ENCODE data around the gene CXCR6.

CXCR6 gene

DNA sequence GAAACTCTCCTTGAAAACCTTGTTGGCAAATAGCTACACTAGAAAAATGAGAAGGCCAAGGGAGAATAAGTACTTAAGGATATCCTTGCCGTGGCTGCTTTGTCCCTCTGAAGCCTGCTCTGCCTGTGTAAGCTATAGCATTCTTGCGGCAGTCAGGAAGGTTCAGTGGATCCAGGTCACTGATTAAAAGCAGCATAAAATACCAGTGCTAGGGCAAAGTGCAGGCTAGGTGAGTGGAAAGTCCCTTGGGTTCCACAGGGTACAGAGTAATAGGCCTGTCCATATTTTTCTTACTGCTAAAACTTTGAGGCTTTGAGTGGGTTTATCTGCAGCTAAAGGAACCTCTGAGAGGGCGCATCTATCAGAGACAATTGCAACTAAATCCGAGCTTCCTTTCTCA, 10.3 kb downstream of the CXCR6 start:
- Histone ChIP-seq H3K4me3 (no peak overlapping the region), H3K27ac (no peak overlapping the region), H3K9me3 (no peaks in the 10 kb centered on the region), H3K27me3 (no peaks in the 10 kb centered on the region), H3K4me1 (peaks cover 0 to 8% (median 5%) of the 10 kb centered on the region in 4 donors), H3K36me3 (peaks cover 78 to 97% (median 95%) of the 10 kb centered on the region in 3 donors)
- DNase-seq, result no peak
- TF ChIP-seq, protein P1, sequence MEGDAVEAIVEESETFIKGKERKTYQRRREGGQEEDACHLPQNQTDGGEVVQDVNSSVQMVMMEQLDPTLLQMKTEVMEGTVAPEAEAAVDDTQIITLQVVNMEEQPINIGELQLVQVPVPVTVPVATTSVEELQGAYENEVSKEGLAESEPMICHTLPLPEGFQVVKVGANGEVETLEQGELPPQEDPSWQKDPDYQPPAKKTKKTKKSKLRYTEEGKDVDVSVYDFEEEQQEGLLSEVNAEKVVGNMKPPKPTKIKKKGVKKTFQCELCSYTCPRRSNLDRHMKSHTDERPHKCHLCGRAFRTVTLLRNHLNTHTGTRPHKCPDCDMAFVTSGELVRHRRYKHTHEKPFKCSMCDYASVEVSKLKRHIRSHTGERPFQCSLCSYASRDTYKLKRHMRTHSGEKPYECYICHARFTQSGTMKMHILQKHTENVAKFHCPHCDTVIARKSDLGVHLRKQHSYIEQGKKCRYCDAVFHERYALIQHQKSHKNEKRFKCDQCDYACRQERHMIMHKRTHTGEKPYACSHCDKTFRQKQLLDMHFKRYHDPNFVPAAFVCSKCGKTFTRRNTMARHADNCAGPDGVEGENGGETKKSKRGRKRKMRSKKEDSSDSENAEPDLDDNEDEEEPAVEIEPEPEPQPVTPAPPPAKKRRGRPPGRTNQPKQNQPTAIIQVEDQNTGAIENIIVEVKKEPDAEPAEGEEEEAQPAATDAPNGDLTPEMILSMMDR (IDR thresholded peaks at IDR 0.05), result no peak
- intact Hi-C loops (cut with DNase I; ENCODE audit: low total_unique reads), result no loop called here

DNA sequence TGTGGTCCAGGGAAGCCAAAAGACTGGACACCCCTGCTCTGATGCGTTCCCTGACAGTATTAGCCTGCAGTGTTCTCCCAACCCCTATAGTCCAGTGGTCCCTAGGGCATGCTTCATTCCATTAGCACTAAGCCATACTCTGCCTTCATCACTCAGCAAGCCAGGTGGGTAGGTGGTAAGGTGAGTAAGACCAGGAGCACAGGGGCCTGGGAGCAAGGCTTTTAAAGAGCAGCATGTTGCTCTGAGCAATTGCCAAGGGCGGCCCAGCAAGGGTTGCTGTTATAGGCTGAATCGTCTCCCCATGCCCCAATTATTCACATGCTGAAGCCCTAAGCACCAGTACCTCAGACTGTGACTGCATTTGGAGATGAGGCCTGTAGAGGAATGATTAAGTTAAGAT, 11.0 kb downstream of the CXCR6 start:
- no peak overlapping the region for H3K27ac ChIP-seq
- peaks cover 0 to under 1% (median 0%) of the 10 kb centered on the region in 4 donors for H3K4me1 ChIP-seq
- H3K36me3 ChIP-seq, result peaks cover 81 to 97% (median 95%) of the 10 kb centered on the region in 3 donors
- intact Hi-C loops (cut with DNase I; ENCODE audit: low total_unique reads), result no loop called here
- H3K27me3 ChIP-seq, result no peaks in the 10 kb centered on the region
- H3K4me3 ChIP-seq, result no peak overlapping the region
- TF ChIP-seq, protein P1 (IDR thresholded peaks at IDR 0.05), result no peak
- no peak for DNase-seq
- H3K9me3 ChIP-seq, result no peaks in the 10 kb centered on the region

DNA sequence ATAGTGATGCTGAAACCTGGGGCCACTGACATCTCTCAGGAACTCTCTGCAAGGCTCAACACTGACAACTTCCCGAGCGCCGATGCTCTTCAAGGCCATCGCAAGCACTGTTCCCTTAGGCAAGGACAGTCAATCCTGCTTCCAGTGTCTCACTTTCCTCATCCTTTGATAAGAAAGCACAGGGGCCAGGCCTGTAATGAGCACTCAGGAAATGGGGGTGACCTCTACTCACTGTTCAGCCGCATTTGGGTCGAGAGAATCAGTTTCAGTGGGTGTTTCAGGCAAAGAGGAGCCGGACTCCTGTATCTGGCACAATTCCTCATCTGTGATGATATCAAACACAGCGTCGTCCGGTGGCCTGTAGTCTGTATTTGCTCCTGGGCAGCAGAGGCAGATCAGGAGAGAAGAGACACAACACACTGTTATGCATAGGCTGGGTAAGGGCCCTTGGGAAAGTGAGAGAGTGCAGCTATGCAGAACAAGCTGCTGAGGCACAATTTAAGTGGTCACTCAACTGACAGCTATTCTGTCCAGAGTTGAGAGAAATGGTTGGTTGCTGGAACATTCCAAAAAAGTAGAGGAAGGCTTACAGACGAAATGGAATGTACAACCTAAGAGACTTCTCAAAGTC, 11.9 kb downstream of the CXCR6 start:
- no peak for DNase-seq
- intact Hi-C loops (cut with DNase I; ENCODE audit: low total_unique reads), result no loop called here
- no peaks in the 10 kb centered on the region for H3K9me3 ChIP-seq
- no peak overlapping the region for H3K27ac ChIP-seq
- no peak overlapping the region for H3K4me3 ChIP-seq
- H3K4me1 ChIP-seq, result no peaks in the 10 kb centered on the region
- TF ChIP-seq, protein P1 (IDR thresholded peaks at IDR 0.05), result no peak
- peaks cover 81 to 97% (median 95%) of the 10 kb centered on the region in 3 donors for H3K36me3 ChIP-seq
- H3K27me3 ChIP-seq, result no peaks in the 10 kb centered on the region

DNA sequence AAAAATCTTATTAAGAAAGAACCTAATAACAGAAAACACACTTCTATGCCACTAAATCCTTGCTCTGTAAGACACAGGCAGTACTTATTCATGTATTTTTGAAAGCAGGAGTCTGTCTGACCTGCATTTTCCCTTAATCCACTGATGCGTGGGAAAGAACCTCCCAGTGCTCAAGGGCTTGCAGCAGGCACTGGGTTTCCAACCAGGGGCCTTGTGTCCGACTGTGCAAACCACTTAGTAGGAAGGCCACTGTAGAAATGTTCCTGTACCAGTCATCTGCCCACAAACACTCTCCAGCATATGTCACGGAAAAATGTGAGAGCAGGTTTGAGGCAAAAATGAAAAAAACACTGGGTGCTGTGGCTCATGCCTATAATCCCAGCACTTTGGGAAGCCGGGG, 12.4 kb downstream of the CXCR6 start:
- intact Hi-C loops (cut with DNase I; ENCODE audit: low total_unique reads), result no loop called here
- H3K36me3 ChIP-seq, result peaks cover 87 to 97% (median 95%) of the 10 kb centered on the region in 3 donors
- H3K4me3 ChIP-seq, result no peak overlapping the region
- TF ChIP-seq, protein P1 (IDR thresholded peaks at IDR 0.05), result no peak
- no peaks in the 10 kb centered on the region for H3K9me3 ChIP-seq
- no peak overlapping the region for H3K27ac ChIP-seq
- no peaks in the 10 kb centered on the region for H3K27me3 ChIP-seq
- H3K4me1 ChIP-seq, result no peaks in the 10 kb centered on the region
- DNase-seq, result no peak

DNA sequence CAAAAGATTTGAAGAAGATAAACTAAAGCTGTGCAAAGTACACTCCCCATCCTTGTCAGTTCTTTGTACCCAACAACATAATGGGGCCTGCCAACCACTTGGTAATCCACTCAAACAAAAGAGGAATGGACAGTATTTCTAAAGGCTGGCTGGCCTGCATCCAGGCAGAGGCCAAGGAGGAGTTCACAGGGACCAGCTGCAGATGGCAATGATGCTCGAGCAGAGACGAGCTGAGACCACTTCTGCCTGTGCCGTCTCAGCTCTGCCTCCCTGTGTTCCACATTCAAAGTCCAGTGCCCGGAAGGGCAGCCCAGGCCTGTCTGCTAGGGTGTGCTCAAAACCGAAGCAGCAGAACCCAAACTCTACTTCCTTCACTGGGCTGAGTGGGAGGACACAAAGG, 14.3 kb downstream of the CXCR6 start:
- H3K9me3 ChIP-seq, result no peaks in the 10 kb centered on the region
- H3K27ac ChIP-seq, result no peak overlapping the region
- intact Hi-C loops (cut with DNase I; ENCODE audit: low total_unique reads), result no loop called here
- peaks cover 91 to 97% (median 95%) of the 10 kb centered on the region in 3 donors for H3K36me3 ChIP-seq
- H3K4me1 ChIP-seq, result no peaks in the 10 kb centered on the region
- no peak for DNase-seq
- TF ChIP-seq, protein P1 (IDR thresholded peaks at IDR 0.05), result no peak
- no peaks in the 10 kb centered on the region for H3K27me3 ChIP-seq
- H3K4me3 ChIP-seq, result no peak overlapping the region

All from tibial artery (tissue), 4 donors.